ENCODE data around the gene BTG4. TPM values are rescaled to one million over a fixed set of nuclear protein-coding genes. Genes with fewer than 3 reads are reported as not detected.

The BTG4 gene
- total RNA-seq, 1 experiment from 2014 or later: not detected

- RAD21 ChIA-PET (ENCODE audit: low non-redundant PET in 1 of 2, low total read pairs in 2 of 2, uncharacterized antibody in 2 of 2, unreplicated experiment in 2 of 2): no interaction called here
- peaks cover 0 to 4% of the 10 kb centered on the region in 2 experiments; a peak in 1 of 4 replicates for H3K4me1 ChIP-seq (ENCODE audit: control insufficient read depth in 1 of 2, insufficient read depth in 2 of 2, low read length in 2 of 2)
- H4K20me1 ChIP-seq (ENCODE audit: insufficient read depth): no peaks in the 10 kb centered on the region
- ATAC-seq: no peak
- intact Hi-C loops (cut with micrococcal nuclease): no loop called here
- H3K27me3 ChIP-seq (ENCODE audit: insufficient read depth, low read length): peaks cover 6% of the 10 kb centered on the region; the same call in 1 of the 2 replicates
- CTCF ChIA-PET: interaction anchor here (1.3 kb wide), 1 partner anchor 10 kb away, joined by 3 read pairs; no protein-coding TSS in a partner anchor
- H3K9ac ChIP-seq (ENCODE audit: low read length): no peak overlapping the region
- H3K9me2 ChIP-seq (ENCODE audit: insufficient read depth): no peaks in the 10 kb centered on the region
- no peaks in the 10 kb centered on the region for H3K9me3 ChIP-seq (ENCODE audit: control insufficient read depth in 1 of 2, insufficient read depth in 1 of 2, low read depth in 1 of 2, low read length in 2 of 2)
- POLR2A ChIA-PET: no interaction called here
- H3K79me2 ChIP-seq (ENCODE audit: insufficient read depth, low read length): no peaks in the 10 kb centered on the region
- H3K4me3 ChIP-seq (replicated peaks in 1 of 2; ENCODE audit: low read depth in 1 of 2, low read length in 2 of 2): no peak overlapping the region
- no TSS peak for BruUV-seq (replicated peaks)
- no peak overlapping the region for H2AFZ ChIP-seq (ENCODE audit: low read depth, low read length, poor library complexity, severe bottlenecking)
- H3K36me3 ChIP-seq (ENCODE audit: control insufficient read depth in 1 of 2, insufficient read depth in 2 of 2, low read length in 2 of 2): no peaks in the 10 kb centered on the region
- no peak overlapping the region for H3K4me2 ChIP-seq (ENCODE audit: low read length)
- DNase-seq (ENCODE audit: low read depth, low spot score): no peak
- TF ChIP-seq TCF7L2 (IDR thresholded peaks at IDR 0.05; ENCODE audit: borderline replicate concordance, extremely low read depth, insufficient read depth, insufficient read length): no peak
- H3K27ac ChIP-seq (ENCODE audit: low read depth, low read length): no peak overlapping the region
These were observed 51.3 kb downstream of the BTG4 start for GRCh38 chr11:111460856-111461255.

- Histone ChIP-seq H3K4me1 (ENCODE audit: control insufficient read depth in 1 of 2, insufficient read depth in 2 of 2, low read length in 2 of 2) (peaks cover 0 to under 1% of the 10 kb centered on the region in 2 experiments; a peak in 1 of 4 replicates), H4K20me1 (ENCODE audit: insufficient read depth) (no peaks in the 10 kb centered on the region), H3K4me2 (ENCODE audit: low read length) (no peak overlapping the region), H3K36me3 (ENCODE audit: control insufficient read depth in 1 of 2, insufficient read depth in 2 of 2, low read length in 2 of 2) (no peaks in the 10 kb centered on the region), H3K79me2 (ENCODE audit: insufficient read depth, low read length) (no peaks in the 10 kb centered on the region), H3K27me3 (ENCODE audit: insufficient read depth, low read length) (peaks cover 6% of the 10 kb centered on the region; the same call in 1 of the 2 replicates), H3K27ac (ENCODE audit: low read depth, low read length) (no peak overlapping the region), H3K9me2 (ENCODE audit: insufficient read depth) (no peaks in the 10 kb centered on the region), H3K9me3 (ENCODE audit: control insufficient read depth in 1 of 2, insufficient read depth in 1 of 2, low read depth in 1 of 2, low read length in 2 of 2) (no peaks in the 10 kb centered on the region), H3K4me3 (replicated peaks in 1 of 2; ENCODE audit: low read depth in 1 of 2, low read length in 2 of 2) (no peak overlapping the region), H2AFZ (ENCODE audit: low read depth, low read length, poor library complexity, severe bottlenecking) (no peak overlapping the region), H3K9ac (ENCODE audit: low read length) (no peak overlapping the region)
- ChIA-PET POLR2A (no interaction called here), RAD21 (ENCODE audit: low non-redundant PET in 1 of 2, low total read pairs in 2 of 2, uncharacterized antibody in 2 of 2, unreplicated experiment in 2 of 2) (no interaction called here), CTCF (interaction anchor here (1.3 kb wide), 1 partner anchor 10 kb away, joined by 3 read pairs; no protein-coding TSS in a partner anchor)
- no TSS peak for BruUV-seq (replicated peaks)
- intact Hi-C loops (cut with micrococcal nuclease): no loop called here
- no peak for ATAC-seq
- no peak for DNase-seq (ENCODE audit: low read depth, low spot score)
- TF ChIP-seq FOSL1 (IDR thresholded peaks at IDR 0.05; ENCODE audit: low read depth) (no peak), POLR2A (IDR thresholded peaks at IDR 0.05; ENCODE audit: borderline replicate concordance, extremely low read depth, insufficient read depth, insufficient read length) (no peak), TCF7L2 (IDR thresholded peaks at IDR 0.05; ENCODE audit: borderline replicate concordance, extremely low read depth, insufficient read depth, insufficient read length) (no peak), ATF3 (IDR thresholded peaks at IDR 0.05) (no peak), EGR1 (IDR thresholded peaks at IDR 0.05; ENCODE audit: low read depth) (no peak), ZFX (IDR thresholded peaks at IDR 0.05) (no peak), POLR2AphosphoS5 (IDR thresholded peaks at IDR 0.05; ENCODE audit: low read depth, low read length) (no peak), JUND (IDR thresholded peaks at IDR 0.05) (no peak), SIN3A (IDR thresholded peaks at IDR 0.05; ENCODE audit: low read depth) (no peak), ZNF274 (IDR thresholded peaks at IDR 0.05; ENCODE audit: low read depth, low read length) (no peak), SRF (IDR thresholded peaks at IDR 0.05; ENCODE audit: low read depth) (no peak), CBX3 (IDR thresholded peaks at IDR 0.05; ENCODE audit: low read depth) (no peak), RAD21 (IDR thresholded peaks at IDR 0.05; ENCODE audit: low read depth) (no peak), ELF1 (IDR thresholded peaks at IDR 0.05; ENCODE audit: borderline replicate concordance, low read depth) (no peak)
- TF ChIP-seq, protein P1, sequence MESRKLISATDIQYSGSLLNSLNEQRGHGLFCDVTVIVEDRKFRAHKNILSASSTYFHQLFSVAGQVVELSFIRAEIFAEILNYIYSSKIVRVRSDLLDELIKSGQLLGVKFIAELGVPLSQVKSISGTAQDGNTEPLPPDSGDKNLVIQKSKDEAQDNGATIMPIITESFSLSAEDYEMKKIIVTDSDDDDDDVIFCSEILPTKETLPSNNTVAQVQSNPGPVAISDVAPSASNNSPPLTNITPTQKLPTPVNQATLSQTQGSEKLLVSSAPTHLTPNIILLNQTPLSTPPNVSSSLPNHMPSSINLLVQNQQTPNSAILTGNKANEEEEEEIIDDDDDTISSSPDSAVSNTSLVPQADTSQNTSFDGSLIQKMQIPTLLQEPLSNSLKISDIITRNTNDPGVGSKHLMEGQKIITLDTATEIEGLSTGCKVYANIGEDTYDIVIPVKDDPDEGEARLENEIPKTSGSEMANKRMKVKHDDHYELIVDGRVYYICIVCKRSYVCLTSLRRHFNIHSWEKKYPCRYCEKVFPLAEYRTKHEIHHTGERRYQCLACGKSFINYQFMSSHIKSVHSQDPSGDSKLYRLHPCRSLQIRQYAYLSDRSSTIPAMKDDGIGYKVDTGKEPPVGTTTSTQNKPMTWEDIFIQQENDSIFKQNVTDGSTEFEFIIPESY (IDR thresholded peaks at IDR 0.05; ENCODE audit: extremely low read depth, insufficient replicate concordance, low read length): no peak
- TF ChIP-seq, protein P2, sequence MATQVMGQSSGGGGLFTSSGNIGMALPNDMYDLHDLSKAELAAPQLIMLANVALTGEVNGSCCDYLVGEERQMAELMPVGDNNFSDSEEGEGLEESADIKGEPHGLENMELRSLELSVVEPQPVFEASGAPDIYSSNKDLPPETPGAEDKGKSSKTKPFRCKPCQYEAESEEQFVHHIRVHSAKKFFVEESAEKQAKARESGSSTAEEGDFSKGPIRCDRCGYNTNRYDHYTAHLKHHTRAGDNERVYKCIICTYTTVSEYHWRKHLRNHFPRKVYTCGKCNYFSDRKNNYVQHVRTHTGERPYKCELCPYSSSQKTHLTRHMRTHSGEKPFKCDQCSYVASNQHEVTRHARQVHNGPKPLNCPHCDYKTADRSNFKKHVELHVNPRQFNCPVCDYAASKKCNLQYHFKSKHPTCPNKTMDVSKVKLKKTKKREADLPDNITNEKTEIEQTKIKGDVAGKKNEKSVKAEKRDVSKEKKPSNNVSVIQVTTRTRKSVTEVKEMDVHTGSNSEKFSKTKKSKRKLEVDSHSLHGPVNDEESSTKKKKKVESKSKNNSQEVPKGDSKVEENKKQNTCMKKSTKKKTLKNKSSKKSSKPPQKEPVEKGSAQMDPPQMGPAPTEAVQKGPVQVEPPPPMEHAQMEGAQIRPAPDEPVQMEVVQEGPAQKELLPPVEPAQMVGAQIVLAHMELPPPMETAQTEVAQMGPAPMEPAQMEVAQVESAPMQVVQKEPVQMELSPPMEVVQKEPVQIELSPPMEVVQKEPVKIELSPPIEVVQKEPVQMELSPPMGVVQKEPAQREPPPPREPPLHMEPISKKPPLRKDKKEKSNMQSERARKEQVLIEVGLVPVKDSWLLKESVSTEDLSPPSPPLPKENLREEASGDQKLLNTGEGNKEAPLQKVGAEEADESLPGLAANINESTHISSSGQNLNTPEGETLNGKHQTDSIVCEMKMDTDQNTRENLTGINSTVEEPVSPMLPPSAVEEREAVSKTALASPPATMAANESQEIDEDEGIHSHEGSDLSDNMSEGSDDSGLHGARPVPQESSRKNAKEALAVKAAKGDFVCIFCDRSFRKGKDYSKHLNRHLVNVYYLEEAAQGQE (IDR thresholded peaks at IDR 0.05; ENCODE audit: low read depth): no peak
- TF ChIP-seq, protein P3, sequence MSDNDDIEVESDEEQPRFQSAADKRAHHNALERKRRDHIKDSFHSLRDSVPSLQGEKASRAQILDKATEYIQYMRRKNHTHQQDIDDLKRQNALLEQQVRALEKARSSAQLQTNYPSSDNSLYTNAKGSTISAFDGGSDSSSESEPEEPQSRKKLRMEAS (IDR thresholded peaks at IDR 0.05): no peak
These were observed 51.8 kb downstream of the BTG4 start for GRCh38 chr11:111460340-111460739.

Data from HCT116 (cell line).